GM18508 (cell line): ENCODE results near the gene GPR171.

Source experiments
- ATAC-seq: cut with Tn5 transposase; IDR thresholded peaks from one replicate; pipeline ENCODE4 v1.9.1; 2021; ENCODE audit warnings: moderate number of reproducible peaks; ENCODE audit not compliant: insufficient read depth, unreplicated experiment

Gene GPR171

DNA sequence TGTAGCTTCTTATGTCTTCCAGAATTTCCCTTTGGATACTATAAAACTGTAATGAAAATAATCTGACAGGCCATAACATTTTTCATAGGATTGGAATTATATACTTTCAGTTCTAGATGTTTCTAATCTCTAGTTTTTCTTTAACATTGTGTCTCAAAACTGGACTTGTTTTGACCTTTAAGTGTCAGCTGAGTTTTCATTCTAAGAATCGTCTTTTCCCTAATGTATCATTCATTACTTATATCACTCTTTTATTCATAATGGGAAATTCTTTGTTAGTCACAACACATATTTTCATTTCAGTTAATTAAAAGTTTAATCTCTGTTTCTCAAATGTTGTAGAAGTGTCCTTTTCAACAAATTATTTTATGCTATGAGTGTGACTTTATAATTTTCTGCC is 11.9 kb downstream of the GPR171 start:
- no peak for ATAC-seq

DNA sequence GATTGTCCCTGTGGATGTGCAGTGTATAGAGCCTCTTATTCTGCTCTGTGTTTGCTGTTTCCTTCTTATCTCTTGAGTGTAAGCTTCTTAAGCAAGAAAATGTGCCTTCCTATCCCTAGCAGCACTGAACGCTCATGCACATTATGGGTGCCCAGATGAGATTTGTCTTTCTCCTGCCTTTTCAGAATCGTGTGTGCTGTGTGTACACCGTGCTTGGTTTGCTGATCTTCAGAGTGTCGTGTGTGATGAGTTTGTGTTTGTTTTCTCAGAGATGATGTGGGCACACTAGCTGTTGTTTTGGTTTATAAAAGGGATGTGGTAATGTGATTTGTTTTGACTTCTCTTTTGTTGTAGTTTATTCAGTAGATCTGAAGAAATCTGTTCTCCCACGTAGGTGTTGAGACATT is 19.7 kb downstream of the GPR171 start:
- ATAC-seq, result no peak

DNA sequence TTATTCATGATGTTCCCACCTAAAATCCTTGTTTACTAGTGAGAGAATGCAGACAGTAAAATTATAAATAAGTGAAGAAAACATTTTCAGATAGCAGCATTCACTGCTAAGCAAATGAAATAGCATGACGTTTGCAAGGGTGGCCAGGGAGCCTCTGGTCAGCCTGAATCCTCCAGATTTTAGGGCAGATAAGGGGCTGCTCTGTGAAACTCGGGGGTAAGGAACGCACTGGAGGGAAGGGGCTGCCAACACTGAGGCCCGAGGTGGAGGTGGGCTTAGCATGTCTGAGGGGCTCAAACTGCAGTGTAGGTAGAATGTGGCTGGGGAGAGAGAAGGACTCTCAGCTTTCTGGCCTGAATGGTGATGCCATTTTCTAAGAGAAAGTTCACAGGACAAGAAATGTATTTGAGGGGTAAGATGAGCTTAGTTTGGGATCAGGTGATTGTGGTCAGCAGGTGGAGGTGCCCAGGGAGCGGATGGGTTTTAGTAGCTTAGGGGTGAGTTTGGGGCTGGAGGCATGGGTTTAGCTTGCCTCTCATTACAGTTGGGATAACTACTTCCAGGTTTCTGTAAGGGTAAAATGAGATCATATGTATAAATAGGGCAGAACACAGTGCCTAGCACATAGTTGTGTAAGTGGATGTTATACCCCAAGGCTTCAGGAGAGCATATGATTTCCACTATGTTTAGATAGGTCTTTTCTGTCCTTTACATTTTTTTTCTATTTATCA is 20.5 kb downstream of the GPR171 start:
- ATAC-seq, result no peak

GRCh38 chr3:151178208-151178845 is 24.7 kb downstream of the GPR171 start:
- no peak for ATAC-seq

GRCh38 chr3:151175952-151176351 is 27.1 kb downstream of the GPR171 start:
- ATAC-seq, result no peak

- no peak for ATAC-seq
These were observed 28.7 kb downstream of the GPR171 start for GRCh38 chr3:151174351-151174750.

GRCh38 chr3:151171145-151171757 is 31.8 kb downstream of the GPR171 start:
- ATAC-seq, result peak; percentile 57

GRCh38 chr3:151169948-151170679 is 32.9 kb downstream of the GPR171 start:
- peak; percentile 28 for ATAC-seq

DNA sequence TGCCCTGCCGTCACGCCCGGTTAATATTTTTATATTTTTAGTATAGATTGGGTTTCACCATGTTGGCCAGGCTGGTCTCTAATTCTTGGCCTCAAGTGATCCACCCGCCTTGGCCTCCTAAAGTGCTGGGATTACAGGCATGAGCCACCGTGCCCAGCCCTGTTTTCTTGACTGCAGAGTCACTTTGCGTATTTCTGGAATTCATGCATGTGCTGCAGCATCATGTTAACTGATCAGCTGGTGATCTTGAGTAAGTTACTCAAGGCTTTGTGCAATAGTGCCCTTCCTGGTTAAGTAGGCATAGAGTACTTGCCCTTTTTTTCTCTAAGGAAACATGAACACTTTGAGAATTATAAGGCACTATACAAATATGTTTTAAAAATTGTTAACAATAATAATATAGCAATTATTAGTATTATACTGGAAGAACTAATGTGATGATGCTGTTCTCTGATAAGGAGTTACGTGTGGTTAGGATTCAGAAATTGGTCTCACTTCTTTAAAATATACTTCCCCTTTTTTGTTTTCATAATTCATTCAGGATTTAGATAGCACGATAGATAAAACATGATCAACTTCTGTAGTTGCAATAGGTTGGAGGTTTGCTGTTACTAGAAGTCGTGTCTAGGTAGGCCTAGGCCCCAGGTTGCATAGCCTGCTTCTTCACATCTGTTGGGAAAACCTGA is 33.6 kb downstream of the GPR171 start:
- ATAC-seq, result peak; percentile 40

DNA sequence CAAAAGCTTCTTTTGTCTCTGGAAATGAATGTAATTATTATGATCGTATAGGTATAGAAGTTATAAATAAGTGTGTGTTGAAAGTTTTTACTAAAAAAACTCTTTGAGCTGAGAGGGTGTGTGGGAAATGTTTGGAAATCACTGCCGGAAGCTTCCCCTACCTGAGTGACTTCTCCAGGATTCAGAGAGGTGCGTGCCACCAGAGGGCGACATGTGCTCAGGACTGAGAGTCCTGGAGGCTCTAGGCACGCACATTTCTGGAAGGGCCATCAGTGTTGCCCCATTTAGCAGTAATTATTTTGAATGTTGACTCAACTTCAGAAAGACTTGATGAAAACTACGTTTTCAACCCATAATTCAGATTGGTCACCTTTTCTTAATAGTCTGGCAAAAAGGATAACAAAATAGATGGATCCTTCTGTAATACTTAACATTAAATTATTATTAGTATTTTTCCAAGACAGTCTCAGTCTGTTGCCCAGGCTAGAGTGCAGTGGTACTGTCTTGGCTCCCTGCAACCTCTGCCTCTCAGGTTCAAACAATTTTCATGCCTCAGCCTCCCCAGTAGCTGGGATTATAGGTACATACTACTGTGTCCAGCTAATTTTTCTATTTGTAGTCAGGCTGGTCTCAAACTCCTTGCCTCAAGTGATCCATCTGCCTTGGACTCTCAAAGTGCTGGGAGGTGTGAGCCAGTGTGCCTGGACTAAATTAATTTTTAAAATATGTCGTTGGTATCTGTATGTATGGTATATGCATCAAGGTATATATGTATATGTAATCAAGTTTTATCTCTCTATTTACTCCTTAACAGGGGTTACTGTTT is 34.5 kb downstream of the GPR171 start:
- ATAC-seq, result peak; percentile 33

- ATAC-seq, result no peak
These were observed 36.9 kb downstream of the GPR171 start for GRCh38 chr3:151166161-151166560.

- no peak for ATAC-seq
These were observed 37.8 kb downstream of the GPR171 start for GRCh38 chr3:151165226-151165625.

DNA sequence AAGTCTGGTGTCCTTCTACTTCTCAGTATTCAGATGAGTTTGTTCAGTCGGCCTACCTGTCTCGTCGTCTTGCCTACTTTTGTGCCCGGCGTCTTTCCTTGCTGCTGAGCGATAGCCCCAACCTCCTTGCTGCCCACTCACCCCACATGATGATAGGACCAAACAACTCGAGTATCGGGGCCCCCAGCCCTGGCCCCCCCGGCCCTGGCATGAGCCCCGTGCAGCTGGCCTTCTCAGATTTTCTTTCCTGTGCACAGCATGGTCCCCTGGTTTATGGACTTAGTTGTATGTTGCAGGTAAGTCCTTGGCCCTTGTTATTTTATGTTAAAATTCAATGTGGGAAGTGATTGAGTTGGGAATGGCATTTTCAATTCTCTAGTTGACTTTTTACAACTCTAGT is 43.2 kb downstream of the GPR171 start:
- no peak for ATAC-seq

DNA sequence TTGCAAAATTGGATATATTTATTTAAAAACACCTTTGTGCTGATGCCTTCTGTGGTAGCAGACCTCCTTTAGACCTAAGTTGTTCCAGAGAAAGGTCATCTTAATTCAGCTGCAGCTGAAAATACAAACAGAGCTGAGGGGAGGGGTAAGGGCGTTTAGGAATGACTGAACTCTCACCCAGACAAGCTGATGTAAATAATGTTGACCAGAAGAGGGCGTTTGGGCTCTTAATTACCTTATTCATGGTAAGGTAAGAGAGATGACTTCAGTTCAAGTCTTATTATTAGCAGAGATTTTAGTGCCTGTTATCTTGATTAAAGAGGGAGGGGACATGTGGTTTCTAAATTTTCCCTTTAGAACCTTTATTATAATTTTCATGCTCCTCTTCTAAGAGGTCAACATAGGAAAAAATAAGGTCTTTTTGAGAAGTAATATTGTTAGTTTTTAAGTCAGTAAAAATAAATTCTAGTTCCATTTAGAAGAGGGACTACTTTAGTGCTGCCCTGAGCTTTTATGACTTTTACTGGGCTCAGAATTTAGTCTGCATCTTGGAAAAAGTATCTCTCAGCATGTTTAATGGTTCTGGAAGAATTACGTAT is 46.3 kb downstream of the GPR171 start:
- no peak for ATAC-seq

DNA sequence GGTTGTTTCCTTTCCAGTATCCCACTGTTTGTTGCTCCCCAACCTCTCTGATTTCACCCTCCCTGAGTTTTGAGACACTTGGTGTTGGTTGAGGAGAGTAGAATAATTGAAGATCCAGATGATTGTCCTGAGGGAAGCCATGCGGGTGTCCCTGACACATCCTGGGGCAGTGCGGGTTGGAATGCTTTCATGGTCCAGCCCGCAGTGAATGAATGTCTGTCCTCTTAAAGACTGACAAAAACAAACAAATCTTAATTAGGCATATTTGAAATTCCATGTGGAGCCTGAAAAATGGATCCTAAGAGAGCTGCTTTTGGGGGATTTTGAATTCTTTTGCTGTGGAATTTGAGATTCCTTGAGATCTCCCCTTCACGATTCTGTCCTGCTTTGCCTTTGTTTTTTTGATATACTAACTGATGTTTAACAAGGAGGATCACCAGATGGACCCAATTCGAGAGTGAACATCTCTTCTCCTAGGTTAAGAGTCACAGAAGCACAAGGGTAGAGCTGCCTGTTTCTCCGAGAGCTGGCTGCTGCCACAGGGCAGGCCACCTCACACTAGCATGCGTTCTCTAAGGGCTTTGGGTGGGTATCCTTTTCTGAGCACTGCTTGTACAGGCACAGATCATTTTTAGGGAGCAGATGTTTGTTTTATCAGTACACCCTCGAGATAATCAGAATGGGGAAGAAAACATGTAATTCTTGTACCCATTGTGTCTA is 47.4 kb downstream of the GPR171 start:
- ATAC-seq, result no peak

GRCh38 chr3:151154566-151154965 is 48.5 kb downstream of the GPR171 start:
- no peak for ATAC-seq

GRCh38 chr3:151152455-151153079 is 50.4 kb downstream of the GPR171 start:
- ATAC-seq, result no peak
